ENCODE measurements around the gene IFIT3.

GRCh38 chr10:89304446-89304845 is 23.4 kb upstream of the IFIT3 start:
- TF ChIP-seq EZH2 (IDR thresholded peaks at IDR 0.05; ENCODE audit: insufficient read depth, poor library complexity, severe bottlenecking), result no peak
- no peak for TF ChIP-seq EZH2phosphoT487 (IDR thresholded peaks at IDR 0.05; ENCODE audit: insufficient read depth, low read depth)
